Stimulated activated CD4-positive, alpha-beta T cell treated with anti-CD3 and anti-CD28 coated beads, Interleukin-1b, Interleukin-23, amount 100 ng/mL, for 48 hours (primary cell): ENCODE results near the gene RPL38.
"Not testable (repeated sequence)": the region's sequence is repeated elsewhere in the genome, so short reads cannot be mapped to it uniquely, and the experiment has no call there.

Source experiments
- DNase-seq: peaks from one replicate; pipeline ENCODE4 v3.0.0-alpha.2; 2020

RPL38 gene

GRCh38 chr17:74185571-74186185 lies 17.8 kb upstream of the RPL38 start:
- DNase-seq, result no peak

- DNase-seq, result no peak
These were observed 17.0 kb upstream of the RPL38 start for GRCh38 chr17:74186498-74186897.

- DNase-seq, result no peak
These were observed 15.7 kb upstream of the RPL38 start for GRCh38 chr17:74187761-74188160.

GRCh38 chr17:74188687-74189086 lies 14.8 kb upstream of the RPL38 start:
- not testable (repeated sequence) for DNase-seq

GRCh38 chr17:74190154-74190553 lies 13.3 kb upstream of the RPL38 start:
- no peak for DNase-seq

- no peak for DNase-seq
These were observed 12.6 kb upstream of the RPL38 start for GRCh38 chr17:74190807-74191406.

GRCh38 chr17:74192950-74193781 lies 10.3 kb upstream of the RPL38 start:
- no peak for DNase-seq

GRCh38 chr17:74194682-74195081 lies 8.8 kb upstream of the RPL38 start:
- DNase-seq, result no peak

GRCh38 chr17:74196541-74197317 lies 6.7 kb upstream of the RPL38 start:
- DNase-seq, result no peak

- DNase-seq, result no peak
These were observed 5.7 kb upstream of the RPL38 start for GRCh38 chr17:74197801-74198200.

GRCh38 chr17:74198694-74199093 lies 4.8 kb upstream of the RPL38 start:
- no peak for DNase-seq

- DNase-seq, result peak; percentile 65
These were observed 4.0 kb upstream of the RPL38 start for GRCh38 chr17:74199306-74200092.

- no peak for DNase-seq
These were observed 3.4 kb upstream of the RPL38 start for GRCh38 chr17:74200112-74200511.

GRCh38 chr17:74201250-74201649 lies 2.2 kb upstream of the RPL38 start:
- DNase-seq, result no peak

- DNase-seq, result no peak
These were observed 1.5 kb upstream of the RPL38 start for GRCh38 chr17:74201948-74202347.

GRCh38 chr17:74202938-74203337 lies 540 bp upstream of the RPL38 start:
- no peak for DNase-seq

- DNase-seq, result no peak
These were observed 996 bp downstream of the RPL38 start for GRCh38 chr17:74204474-74204873.

- DNase-seq, result no peak
These were observed 1.8 kb downstream of the RPL38 start for GRCh38 chr17:74205274-74205673.

GRCh38 chr17:74206332-74206818 lies 2.9 kb downstream of the RPL38 start:
- DNase-seq, result no peak

GRCh38 chr17:74210191-74211140 lies 7.0 kb downstream of the RPL38 start:
- DNase-seq, result peak; percentile 82
